Testis (tissue), 3 donors: ENCODE results near the gene SZT2. TPM values are rescaled to one million over a fixed set of nuclear protein-coding genes. Genes with fewer than 3 reads are reported as not detected.

Source experiments
- DNase-seq: peaks from one replicate; pipeline ENCODE4 v3.0.0-alpha.2; 2019
- H3K27ac ChIP-seq, 2 donors: fragments of 200-600 bp; sonication (generic); one replicate each; pipeline ENCODE4 v1.5.1; 2019
- H3K27me3 ChIP-seq: fragments of 200-600 bp; sonication (generic); one replicate; pipeline ENCODE4 v1.5.1; 2019
- H3K36me3 ChIP-seq: fragments of 200-600 bp; sonication (generic); one replicate; pipeline ENCODE4 v1.5.1; 2017; ENCODE audit warnings: low read depth; ENCODE audit errors: missing control alignments
- H3K4me1 ChIP-seq: fragments of 200-600 bp; sonication (generic); one replicate; pipeline ENCODE4 v1.5.1; 2019
- H3K4me3 ChIP-seq, 2 donors: fragments of 200-600 bp; sonication (generic); one replicate each; pipeline ENCODE4 v1.5.1; 2017 to 2019
- H3K9me3 ChIP-seq: fragments of 200-600 bp; sonication (generic); one replicate; pipeline ENCODE4 v1.5.1; 2017
- POLR2A ChIP-seq: fragments of 450-650 bp; IDR thresholded peaks from one replicate; pipeline ENCODE4 v1.6.1; 2017; ENCODE audit warnings: antibody characterized with exemption, mild to moderate bottlenecking, moderate library complexity
- WGBS, 2 donors: methylation state at CpG; one replicate each; pipeline ENCODE4 v1.1.5; 2018; 5-methylcytosine and 5-hydroxymethylcytosine counted together
- intact Hi-C: fragments of 100-400 bp; cut with DNase I; formaldehyde crosslinking; loops from one replicate; pipeline ENCODE4 v1.15.1; 2023; ENCODE audit warnings: low total_unique reads
- polyA plus RNA-seq: library from polyadenylated mRNA; stranded (reverse); fragments of 350-450 nt; fragmentation: Illumina TruSeq; extraction: RNeasy Lipid Tissue Mini Kit (QIAGEN cat#74804); gene quantifications from one replicate; pipeline ENCODE4 v1.2.3, GENCODE V29; 2014; ENCODE audit warnings: low read depth, low replicate concordance; ENCODE audit not compliant: insufficient read depth
- total RNA-seq, 2 donors: library from RNA; depleted of rRNA; stranded (reverse); fragments of >200 nt; gene quantifications; one replicate each; pipeline ENCODE4 v1.2.3, GENCODE V29; 2016
- TF ChIP-seq, protein P1 (sequence below), 3 experiments: fragments of 450-650 bp in 2 of 3; fragments of 200-600 bp in 1 of 3; sonication (generic) in 1 of 3; IDR thresholded peaks; one replicate each; pipeline ENCODE4 v1.5.1; 2016 to 2019; ENCODE audit warnings: antibody characterized with exemption in 3 of 3, mild to moderate bottlenecking in 2 of 3, moderate library complexity in 1 of 3

SZT2 gene
- total and polyA plus RNA-seq, 3 donors from 2014 or later, result 40.0 to 115 (median 90.1) TPM

DNA sequence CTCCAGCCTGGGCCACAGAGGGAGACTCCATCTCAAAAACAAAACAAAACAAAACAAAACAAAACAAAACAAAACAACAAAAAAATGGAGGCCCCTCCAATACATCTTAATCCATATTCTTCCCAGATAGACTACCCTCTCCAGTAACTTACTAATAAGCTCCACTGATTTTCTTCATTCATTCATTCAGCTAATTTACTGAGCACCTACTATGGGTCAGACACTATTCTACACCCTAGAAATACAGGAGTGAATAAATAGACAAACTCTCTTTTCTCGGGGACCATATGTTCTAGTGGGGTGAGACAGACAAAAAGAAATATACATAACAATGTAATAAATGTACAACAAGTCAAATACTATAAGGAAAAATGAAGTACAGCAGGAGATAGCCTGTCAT is 38.7 kb upstream of the SZT2 start:
- no peaks in the 10 kb centered on the region for H3K27me3 ChIP-seq
- TF ChIP-seq, protein P1, sequence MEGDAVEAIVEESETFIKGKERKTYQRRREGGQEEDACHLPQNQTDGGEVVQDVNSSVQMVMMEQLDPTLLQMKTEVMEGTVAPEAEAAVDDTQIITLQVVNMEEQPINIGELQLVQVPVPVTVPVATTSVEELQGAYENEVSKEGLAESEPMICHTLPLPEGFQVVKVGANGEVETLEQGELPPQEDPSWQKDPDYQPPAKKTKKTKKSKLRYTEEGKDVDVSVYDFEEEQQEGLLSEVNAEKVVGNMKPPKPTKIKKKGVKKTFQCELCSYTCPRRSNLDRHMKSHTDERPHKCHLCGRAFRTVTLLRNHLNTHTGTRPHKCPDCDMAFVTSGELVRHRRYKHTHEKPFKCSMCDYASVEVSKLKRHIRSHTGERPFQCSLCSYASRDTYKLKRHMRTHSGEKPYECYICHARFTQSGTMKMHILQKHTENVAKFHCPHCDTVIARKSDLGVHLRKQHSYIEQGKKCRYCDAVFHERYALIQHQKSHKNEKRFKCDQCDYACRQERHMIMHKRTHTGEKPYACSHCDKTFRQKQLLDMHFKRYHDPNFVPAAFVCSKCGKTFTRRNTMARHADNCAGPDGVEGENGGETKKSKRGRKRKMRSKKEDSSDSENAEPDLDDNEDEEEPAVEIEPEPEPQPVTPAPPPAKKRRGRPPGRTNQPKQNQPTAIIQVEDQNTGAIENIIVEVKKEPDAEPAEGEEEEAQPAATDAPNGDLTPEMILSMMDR (IDR thresholded peaks at IDR 0.05), result no peak
- TF ChIP-seq POLR2A, result no peak
- no peaks in the 10 kb centered on the region for H3K4me1 ChIP-seq
- H3K27ac ChIP-seq, result no peak overlapping the region
- WGBS, 2 donors, result 97% methylated on average over 1 of the region's 1 CpG
- intact Hi-C loops, result no loop called here
- no peaks in the 10 kb centered on the region for H3K9me3 ChIP-seq
- DNase-seq, result no peak
- H3K4me3 ChIP-seq, result no peak overlapping the region
- no peaks in the 10 kb centered on the region for H3K36me3 ChIP-seq

DNA sequence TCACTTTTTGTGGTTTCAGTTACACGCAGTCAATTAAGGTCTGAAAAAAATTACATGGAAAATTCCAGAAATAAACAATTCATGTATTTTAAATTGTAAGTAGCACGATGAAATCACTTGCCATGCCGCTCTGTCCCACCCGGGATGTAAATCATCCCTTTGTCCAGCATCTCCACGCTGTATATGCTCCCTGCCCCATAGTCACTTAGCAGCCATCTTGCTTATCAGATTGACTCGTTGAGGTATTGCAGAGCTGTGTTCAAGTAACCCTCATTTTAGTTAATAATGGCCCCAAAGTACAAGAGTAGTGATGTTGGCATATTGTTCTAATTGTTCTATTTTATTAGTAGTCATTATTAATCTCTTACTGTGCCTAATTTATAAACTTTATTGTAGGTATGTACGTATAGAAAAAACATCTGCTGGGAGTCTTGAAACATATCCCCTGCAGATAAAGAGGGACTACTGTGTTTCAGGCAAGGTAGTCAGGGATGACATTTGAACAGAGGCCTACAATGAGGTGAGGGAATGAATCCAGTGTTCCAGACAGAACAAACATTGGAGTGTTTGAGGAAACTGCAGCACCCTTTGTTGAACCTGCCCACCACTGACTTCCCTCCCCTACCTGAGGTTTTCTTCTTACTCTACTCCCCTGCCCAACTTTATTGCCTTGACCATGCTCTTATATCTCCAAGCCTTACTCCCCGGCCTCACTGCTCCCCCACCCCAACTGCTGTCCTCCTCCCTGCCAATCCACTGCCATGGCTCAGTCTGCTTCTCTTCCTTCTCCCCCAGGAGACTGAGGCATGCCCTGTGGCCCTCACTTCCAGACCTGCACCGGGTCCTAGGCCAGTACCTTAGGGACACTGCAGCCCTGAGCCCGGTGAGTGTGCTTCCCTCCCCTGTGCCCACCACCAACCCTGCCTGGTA is 38.0 kb upstream of the SZT2 start:
- no peak overlapping the region for H3K4me3 ChIP-seq
- intact Hi-C loops, result no loop called here
- H3K9me3 ChIP-seq, result no peaks in the 10 kb centered on the region
- DNase-seq, result no peak
- H3K27me3 ChIP-seq, result no peaks in the 10 kb centered on the region
- no peak overlapping the region for H3K27ac ChIP-seq
- TF ChIP-seq, protein P1 (IDR thresholded peaks at IDR 0.05), result no peak
- no peak for TF ChIP-seq POLR2A
- WGBS, 2 donors, result 87 to 93% methylated on average over 10 of the region's 10 CpGs
- no peaks in the 10 kb centered on the region for H3K4me1 ChIP-seq
- no peaks in the 10 kb centered on the region for H3K36me3 ChIP-seq

DNA sequence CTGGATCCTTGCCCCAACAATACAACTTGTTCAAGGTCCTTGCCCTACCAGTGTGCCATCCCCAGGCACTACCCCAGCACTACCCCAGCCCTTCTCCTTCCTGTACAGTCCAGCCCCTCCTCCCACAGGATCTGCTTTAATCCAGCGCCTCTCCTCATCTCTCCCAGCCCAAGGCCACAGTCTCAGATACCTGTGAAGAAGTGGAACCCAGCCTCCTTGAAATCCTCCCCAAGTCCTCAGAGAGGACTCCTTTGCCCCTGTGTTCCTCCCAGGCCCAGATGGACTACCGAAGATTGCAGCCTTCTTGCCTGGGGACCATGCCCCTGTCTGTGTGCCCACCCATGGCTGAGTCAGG is 37.4 kb upstream of the SZT2 start:
- intact Hi-C loops, result no loop called here
- H3K27ac ChIP-seq, result no peak overlapping the region

DNA sequence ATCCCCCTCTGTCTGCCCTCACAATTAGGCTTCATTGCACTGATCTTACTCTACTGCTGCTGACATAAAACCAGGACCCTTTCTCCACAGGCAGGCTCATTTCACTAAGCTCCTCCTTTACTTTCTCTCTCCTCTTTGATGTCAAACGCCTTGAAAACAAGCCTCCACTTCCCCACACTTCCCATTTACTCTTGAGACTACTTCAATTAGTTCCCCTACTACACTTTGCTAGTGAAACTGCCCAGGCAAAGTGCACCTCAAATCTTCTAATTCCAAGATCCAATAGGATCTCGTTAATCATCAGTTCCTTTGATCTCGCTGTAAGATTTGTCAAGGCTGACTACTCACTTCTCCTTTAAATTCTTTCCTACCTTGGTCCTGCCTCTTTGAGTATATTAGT is 36.8 kb upstream of the SZT2 start:
- WGBS, 2 donors, result 59 to 71% methylated on average over 2 to 3 of the region's 3 CpGs
- Histone ChIP-seq H3K4me3 (no peak overlapping the region), H3K36me3 (no peaks in the 10 kb centered on the region), H3K27ac (no peak overlapping the region), H3K9me3 (no peaks in the 10 kb centered on the region), H3K27me3 (no peaks in the 10 kb centered on the region), H3K4me1 (no peaks in the 10 kb centered on the region)
- TF ChIP-seq, protein P1 (IDR thresholded peaks at IDR 0.05), result no peak
- no peak for TF ChIP-seq POLR2A
- intact Hi-C loops, result no loop called here
- DNase-seq, result no peak

More for the DNA sequence above, 37.4 kb upstream of the SZT2 start:
- WGBS, 2 donors, result 90 to 94% methylated on average over 2 of the region's 2 CpGs
- Histone ChIP-seq H3K9me3 (no peaks in the 10 kb centered on the region), H3K36me3 (no peaks in the 10 kb centered on the region), H3K4me1 (no peaks in the 10 kb centered on the region), H3K27me3 (no peaks in the 10 kb centered on the region), H3K4me3 (no peak overlapping the region)
- TF ChIP-seq, protein P1 (IDR thresholded peaks at IDR 0.05), result no peak
- TF ChIP-seq POLR2A, result no peak
- no peak for DNase-seq

DNA sequence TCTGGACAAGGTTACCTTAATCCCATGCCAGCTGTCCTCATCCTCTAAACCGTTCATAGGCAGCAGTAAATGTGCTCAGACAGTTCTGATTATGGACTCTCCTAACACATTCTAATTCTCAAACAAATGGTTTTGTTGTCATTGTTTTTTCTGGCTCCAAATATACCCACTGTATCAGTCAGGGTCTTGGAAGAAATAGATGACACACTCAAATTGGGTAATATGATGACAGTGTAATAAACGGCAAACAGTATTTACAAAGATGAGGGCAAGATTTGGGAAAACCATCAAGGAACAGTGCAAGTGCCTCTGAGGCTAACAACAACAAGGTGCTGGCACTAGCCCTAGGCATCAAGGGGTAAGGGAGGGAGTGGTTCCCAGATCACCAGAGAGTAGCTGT is 35.2 kb upstream of the SZT2 start:
- H3K4me1 ChIP-seq, result no peaks in the 10 kb centered on the region
- H3K9me3 ChIP-seq, result no peaks in the 10 kb centered on the region
- H3K27me3 ChIP-seq, result no peaks in the 10 kb centered on the region
- WGBS, 2 donors, result 82 to 83% methylated on average over 2 of the region's 2 CpGs
- H3K36me3 ChIP-seq, result no peaks in the 10 kb centered on the region
- H3K4me3 ChIP-seq, result no peak overlapping the region
- H3K27ac ChIP-seq, result no peak overlapping the region
- intact Hi-C loops, result no loop called here
- DNase-seq, result no peak
- TF ChIP-seq, protein P1 (IDR thresholded peaks at IDR 0.05), result no peak
- TF ChIP-seq POLR2A, result no peak
